Panc1 (cell line): Measurements from ENCODE around the gene MYCBP2.

Source experiments
- POLR2AphosphoS5 ChIP-seq: IDR thresholded peaks from 2 replicates; pipeline ENCODE4 v1.6.1; 2012; ENCODE audit warnings: mild to moderate bottlenecking, low read depth, low read length, moderate library complexity
- REST ChIP-seq, 2 experiments: IDR thresholded peaks; 2 replicates each; pipeline ENCODE4 v1.6.1; 2011 to 2012; ENCODE audit warnings: low read depth in 2 of 2, control low read depth in 1 of 2, low read length in 1 of 2, mild to moderate bottlenecking in 1 of 2, moderate library complexity in 1 of 2; ENCODE audit not compliant: insufficient read depth in 1 of 2
- SIN3A ChIP-seq: IDR thresholded peaks from 2 replicates; pipeline ENCODE4 v1.6.1; 2012; ENCODE audit warnings: low read depth, mild to moderate bottlenecking, low read length, moderate library complexity, borderline replicate concordance; ENCODE audit not compliant: insufficient read depth
- TCF7L2 ChIP-seq: IDR thresholded peaks from 2 replicates; pipeline ENCODE4 v1.6.1; 2011; ENCODE audit warnings: mild to moderate bottlenecking, low read depth, low read length, inconsistent platforms
- TF ChIP-seq, protein P1 (sequence below): fragments of 450-650 bp; IDR thresholded peaks from 2 replicates; pipeline ENCODE4 v1.5.1; 2017; ENCODE audit warnings: mild to moderate bottlenecking

GRCh38 chr13:77235456-77236022 is 91.4 kb downstream of the MYCBP2 start:
- TF ChIP-seq, protein P1, sequence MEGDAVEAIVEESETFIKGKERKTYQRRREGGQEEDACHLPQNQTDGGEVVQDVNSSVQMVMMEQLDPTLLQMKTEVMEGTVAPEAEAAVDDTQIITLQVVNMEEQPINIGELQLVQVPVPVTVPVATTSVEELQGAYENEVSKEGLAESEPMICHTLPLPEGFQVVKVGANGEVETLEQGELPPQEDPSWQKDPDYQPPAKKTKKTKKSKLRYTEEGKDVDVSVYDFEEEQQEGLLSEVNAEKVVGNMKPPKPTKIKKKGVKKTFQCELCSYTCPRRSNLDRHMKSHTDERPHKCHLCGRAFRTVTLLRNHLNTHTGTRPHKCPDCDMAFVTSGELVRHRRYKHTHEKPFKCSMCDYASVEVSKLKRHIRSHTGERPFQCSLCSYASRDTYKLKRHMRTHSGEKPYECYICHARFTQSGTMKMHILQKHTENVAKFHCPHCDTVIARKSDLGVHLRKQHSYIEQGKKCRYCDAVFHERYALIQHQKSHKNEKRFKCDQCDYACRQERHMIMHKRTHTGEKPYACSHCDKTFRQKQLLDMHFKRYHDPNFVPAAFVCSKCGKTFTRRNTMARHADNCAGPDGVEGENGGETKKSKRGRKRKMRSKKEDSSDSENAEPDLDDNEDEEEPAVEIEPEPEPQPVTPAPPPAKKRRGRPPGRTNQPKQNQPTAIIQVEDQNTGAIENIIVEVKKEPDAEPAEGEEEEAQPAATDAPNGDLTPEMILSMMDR, result no peak
- TF ChIP-seq POLR2AphosphoS5, result no peak
- TF ChIP-seq TCF7L2, result no peak
- no peak for TF ChIP-seq REST (IDR thresholded peaks at IDR 0.05; ENCODE audit: insufficient read depth in 1 of 2, low read depth in 2 of 2, low read length in 1 of 2)
- no peak for TF ChIP-seq SIN3A
